Measurements from ENCODE around the gene IL23R.

- TF ChIP-seq CTCF (IDR thresholded peaks at IDR 0.05) = no peak
- no peak for TF ChIP-seq POLR2A (IDR thresholded peaks at IDR 0.05)
Observed at GRCh38 chr1:67118646-67119045, 47.6 kb upstream of the IL23R start.
